ENCODE data around the gene PTPRM. TPM values are rescaled to one million over a fixed set of nuclear protein-coding genes. Genes with fewer than 3 reads are reported as not detected.

PTPRM gene
- total and polyA plus RNA-seq, 4 donors, result 61.1 to 146 (median 87.5) TPM

DNA sequence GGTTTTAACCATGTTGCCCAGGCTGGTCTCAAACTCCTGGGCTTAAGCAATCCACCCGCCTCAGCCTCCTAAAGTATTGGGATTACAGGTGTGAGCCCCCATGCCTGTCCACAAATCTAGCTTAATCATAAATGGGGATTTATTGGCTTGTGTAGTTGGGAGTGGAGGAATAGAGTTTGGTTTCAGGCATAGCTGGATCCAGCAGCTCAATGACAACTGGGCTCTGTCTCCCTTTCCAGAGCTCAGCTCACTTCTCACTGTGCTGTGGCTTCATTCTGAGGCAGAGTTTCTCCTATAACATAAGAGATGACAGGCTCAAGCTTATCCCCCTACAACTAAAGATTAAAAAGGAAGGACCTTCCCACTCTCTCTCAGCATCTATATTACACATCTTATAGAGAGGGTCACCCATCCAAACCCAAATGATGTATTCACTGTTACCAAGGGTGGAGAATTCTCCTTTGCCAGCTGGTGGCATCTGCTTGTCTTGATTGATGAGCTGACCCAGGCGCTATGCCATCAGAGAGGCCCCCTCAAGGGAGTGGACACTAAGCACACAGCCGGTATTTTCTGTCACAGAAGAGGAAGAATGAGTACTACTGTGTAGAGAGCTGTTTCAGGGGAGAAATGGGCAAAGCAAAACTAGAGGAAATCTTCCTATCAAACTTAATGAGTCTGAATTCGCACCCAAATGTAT lies 280.4 kb downstream of the PTPRM start:
- TF ChIP-seq, protein P1, sequence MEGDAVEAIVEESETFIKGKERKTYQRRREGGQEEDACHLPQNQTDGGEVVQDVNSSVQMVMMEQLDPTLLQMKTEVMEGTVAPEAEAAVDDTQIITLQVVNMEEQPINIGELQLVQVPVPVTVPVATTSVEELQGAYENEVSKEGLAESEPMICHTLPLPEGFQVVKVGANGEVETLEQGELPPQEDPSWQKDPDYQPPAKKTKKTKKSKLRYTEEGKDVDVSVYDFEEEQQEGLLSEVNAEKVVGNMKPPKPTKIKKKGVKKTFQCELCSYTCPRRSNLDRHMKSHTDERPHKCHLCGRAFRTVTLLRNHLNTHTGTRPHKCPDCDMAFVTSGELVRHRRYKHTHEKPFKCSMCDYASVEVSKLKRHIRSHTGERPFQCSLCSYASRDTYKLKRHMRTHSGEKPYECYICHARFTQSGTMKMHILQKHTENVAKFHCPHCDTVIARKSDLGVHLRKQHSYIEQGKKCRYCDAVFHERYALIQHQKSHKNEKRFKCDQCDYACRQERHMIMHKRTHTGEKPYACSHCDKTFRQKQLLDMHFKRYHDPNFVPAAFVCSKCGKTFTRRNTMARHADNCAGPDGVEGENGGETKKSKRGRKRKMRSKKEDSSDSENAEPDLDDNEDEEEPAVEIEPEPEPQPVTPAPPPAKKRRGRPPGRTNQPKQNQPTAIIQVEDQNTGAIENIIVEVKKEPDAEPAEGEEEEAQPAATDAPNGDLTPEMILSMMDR (IDR thresholded peaks at IDR 0.05; ENCODE audit: control extremely low read depth, extremely low read depth), result no peak
- H3K36me3 ChIP-seq (ENCODE audit: control insufficient read depth in 4 of 4, insufficient read depth in 4 of 4, low read length in 4 of 4), result no peaks in the 10 kb centered on the region
- H3K9ac ChIP-seq (ENCODE audit: insufficient read depth in 1 of 2, low read length in 2 of 2), result no peak overlapping the region
- H3K4me3 ChIP-seq, result no peak overlapping the region
- ATAC-seq (ENCODE audit: insufficient read depth, low FRiP score) (no peak), DNase-seq (peak; percentile 29 to 52 (median 47))
- H3K9me3 ChIP-seq (ENCODE audit: control insufficient read depth in 4 of 4, insufficient read depth in 3 of 4, low read length in 3 of 4), result peaks cover 3 to 12% (median 5%) of the 10 kb centered on the region in 4 donors
- peaks cover 0 to 6% (median 4%) of the 10 kb centered on the region in 5 donors for H3K4me1 ChIP-seq (ENCODE audit: control insufficient read depth in 5 of 5, insufficient read depth in 5 of 5, low read length in 5 of 5)
- H3K27me3 ChIP-seq (ENCODE audit: control insufficient read depth in 3 of 3, insufficient read depth in 3 of 3, low read length in 2 of 3), result no peaks in the 10 kb centered on the region
- 78 to 87% methylated on average over 4 of the region's 4 CpGs for WGBS, 2 donors
- no peak overlapping the region for H3K27ac ChIP-seq (ENCODE audit: low read depth in 1 of 2, low read length in 1 of 2)

DNA sequence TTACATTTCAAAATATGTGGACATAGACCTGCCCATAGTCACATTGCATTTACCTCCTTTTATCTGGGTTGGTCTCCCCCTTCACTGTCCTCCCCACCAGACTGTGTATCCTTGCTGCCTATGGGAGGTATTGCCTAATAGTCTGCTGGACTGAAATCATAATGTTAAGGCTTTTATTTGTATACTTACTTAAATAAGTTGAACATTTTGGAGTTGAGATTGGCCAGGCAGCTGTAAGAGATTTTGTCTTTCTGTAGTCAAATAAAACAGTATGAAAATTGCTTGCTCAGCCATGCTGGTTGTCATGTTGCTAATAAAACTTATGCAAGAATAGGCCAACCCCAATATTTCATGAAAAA lies 280.9 kb downstream of the PTPRM start:
- no peak for ATAC-seq (ENCODE audit: insufficient read depth, low FRiP score)
- Histone ChIP-seq H3K4me3 (no peak overlapping the region), H3K4me1 (ENCODE audit: control insufficient read depth in 5 of 5, insufficient read depth in 5 of 5, low read length in 5 of 5) (peaks cover 0 to 7% (median 4%) of the 10 kb centered on the region in 5 donors), H3K27me3 (ENCODE audit: control insufficient read depth in 3 of 3, insufficient read depth in 3 of 3, low read length in 2 of 3) (no peaks in the 10 kb centered on the region), H3K36me3 (ENCODE audit: control insufficient read depth in 4 of 4, insufficient read depth in 4 of 4, low read length in 4 of 4) (no peaks in the 10 kb centered on the region), H3K27ac (ENCODE audit: low read depth in 1 of 2, low read length in 1 of 2) (no peak overlapping the region), H3K9me3 (ENCODE audit: control insufficient read depth in 4 of 4, insufficient read depth in 3 of 4, low read length in 3 of 4) (peaks cover 3 to 12% (median 5%) of the 10 kb centered on the region in 4 donors), H3K9ac (ENCODE audit: insufficient read depth in 1 of 2, low read length in 2 of 2) (no peak overlapping the region)
- TF ChIP-seq, protein P1 (IDR thresholded peaks at IDR 0.05; ENCODE audit: control extremely low read depth, extremely low read depth), result no peak
- peak in 2 of 3 donors; percentile 60 to 80 for DNase-seq

GRCh38 chr18:7850446-7850845 lies 283.3 kb downstream of the PTPRM start:
- Histone ChIP-seq H3K4me3 (no peak overlapping the region), H3K4me1 (ENCODE audit: control insufficient read depth in 5 of 5, insufficient read depth in 5 of 5, low read length in 5 of 5) (peaks cover 0 to 19% (median 2%) of the 10 kb centered on the region in 5 donors), H3K9ac (ENCODE audit: insufficient read depth in 1 of 2, low read length in 2 of 2) (no peak overlapping the region), H3K36me3 (ENCODE audit: control insufficient read depth in 4 of 4, insufficient read depth in 4 of 4, low read length in 4 of 4) (no peaks in the 10 kb centered on the region), H3K27ac (ENCODE audit: low read depth in 1 of 2, low read length in 1 of 2) (no peak overlapping the region), H3K9me3 (ENCODE audit: control insufficient read depth in 4 of 4, insufficient read depth in 3 of 4, low read length in 3 of 4) (no peaks in the 10 kb centered on the region), H3K27me3 (ENCODE audit: control insufficient read depth in 3 of 3, insufficient read depth in 3 of 3, low read length in 2 of 3) (no peaks in the 10 kb centered on the region)
- TF ChIP-seq, protein P1 (IDR thresholded peaks at IDR 0.05; ENCODE audit: control extremely low read depth, extremely low read depth), result no peak
- ATAC-seq (ENCODE audit: insufficient read depth, low FRiP score), result no peak
- DNase-seq, result no peak

DNA sequence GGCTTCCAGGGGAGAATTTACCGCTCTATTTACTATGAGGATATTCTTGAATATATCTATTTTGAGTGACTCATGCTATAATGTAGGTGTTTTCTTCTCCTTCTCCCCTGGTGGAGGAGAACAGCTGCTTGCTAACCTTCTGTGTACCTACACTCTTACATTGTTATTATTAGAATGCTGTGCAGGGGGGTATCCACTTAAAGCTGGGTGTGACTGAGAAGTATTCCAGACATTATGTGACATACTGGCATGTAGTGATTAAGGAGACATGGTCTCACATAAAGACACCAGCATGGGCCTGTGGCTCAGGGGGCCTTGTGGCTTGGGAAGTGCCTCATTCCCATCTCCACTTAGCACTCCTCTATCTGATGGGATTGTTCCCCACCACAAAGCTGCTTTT lies 287.9 kb downstream of the PTPRM start:
- no peaks in the 10 kb centered on the region for H3K27me3 ChIP-seq (ENCODE audit: control insufficient read depth in 3 of 3, insufficient read depth in 3 of 3, low read length in 2 of 3)
- peaks cover 0 to 32% (median 0%) of the 10 kb centered on the region in 5 donors for H3K4me1 ChIP-seq (ENCODE audit: control insufficient read depth in 5 of 5, insufficient read depth in 5 of 5, low read length in 5 of 5)
- DNase-seq (no peak), ATAC-seq (ENCODE audit: insufficient read depth, low FRiP score) (no peak)
- H3K4me3 ChIP-seq, result no peak overlapping the region
- TF ChIP-seq, protein P1 (IDR thresholded peaks at IDR 0.05; ENCODE audit: control extremely low read depth, extremely low read depth), result no peak
- WGBS, 2 donors, result 84 to 96% methylated on average over 1 of the region's 1 CpG
- peak overlapping the region in 1 of 2 donors; percentile 62 for H3K27ac ChIP-seq (ENCODE audit: low read depth in 1 of 2, low read length in 1 of 2)
- H3K9me3 ChIP-seq (ENCODE audit: control insufficient read depth in 4 of 4, insufficient read depth in 3 of 4, low read length in 3 of 4), result no peaks in the 10 kb centered on the region
- H3K36me3 ChIP-seq (ENCODE audit: control insufficient read depth in 4 of 4, insufficient read depth in 4 of 4, low read length in 4 of 4), result no peaks in the 10 kb centered on the region
- no peak overlapping the region for H3K9ac ChIP-seq (ENCODE audit: insufficient read depth in 1 of 2, low read length in 2 of 2)

Measured in lung (tissue), 12 donors.